HG03378 (cell line): ENCODE data around the gene LPCAT3.
A peak's percentile ranks its signal among the peaks of the same experiment; 100 is the strongest.

Experiments used
- ATAC-seq: cut with Tn5 transposase; IDR thresholded peaks from one replicate; pipeline ENCODE4 v1.9.1; 2021; ENCODE audit warnings: mild to moderate bottlenecking, moderate library complexity; ENCODE audit not compliant: unreplicated experiment

LPCAT3 gene

DNA sequence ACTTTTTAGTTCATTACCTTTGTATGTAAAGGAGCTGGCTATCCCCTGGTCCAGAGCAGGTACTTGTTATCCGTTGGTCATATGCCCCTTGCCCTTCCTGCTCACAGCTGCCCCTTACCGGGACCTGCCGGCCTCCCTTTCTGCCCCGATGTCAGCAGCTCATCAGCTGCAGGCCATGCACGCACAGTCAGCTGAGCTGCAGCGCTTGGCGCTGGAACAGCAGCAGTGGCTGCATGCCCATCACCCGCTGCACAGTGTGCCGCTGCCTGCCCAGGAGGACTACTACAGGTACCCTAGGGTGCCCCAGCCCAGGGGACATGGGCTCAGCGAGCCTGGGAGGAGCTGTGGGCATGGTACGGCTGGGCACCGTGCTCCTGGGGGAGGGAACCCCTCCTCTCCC, 77.0 kb downstream of the LPCAT3 start:
- ATAC-seq, result no peak

DNA sequence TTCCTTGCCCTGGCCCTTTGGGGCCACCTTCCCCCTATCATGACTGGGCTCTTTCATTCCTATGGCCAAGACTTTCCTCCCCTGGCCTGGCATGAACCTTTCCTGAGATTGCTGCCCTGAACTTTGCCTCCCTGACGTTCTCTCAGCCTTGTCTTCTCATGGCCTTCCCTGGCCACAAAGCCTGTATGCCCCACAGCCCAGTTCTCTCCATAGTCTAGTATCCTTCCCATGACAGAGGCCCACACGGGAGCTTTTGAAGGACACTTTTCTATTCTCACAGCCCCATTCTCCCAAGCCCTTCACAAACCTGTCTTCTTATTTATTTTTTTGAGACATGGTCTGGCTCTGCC, 79.1 kb downstream of the LPCAT3 start:
- ATAC-seq, result no peak

- ATAC-seq, result no peak
These were observed 79.7 kb downstream of the LPCAT3 start for GRCh38 chr12:6938353-6939190.

- ATAC-seq, result peak; percentile 72
These were observed 80.6 kb downstream of the LPCAT3 start for GRCh38 chr12:6937481-6938352.

DNA sequence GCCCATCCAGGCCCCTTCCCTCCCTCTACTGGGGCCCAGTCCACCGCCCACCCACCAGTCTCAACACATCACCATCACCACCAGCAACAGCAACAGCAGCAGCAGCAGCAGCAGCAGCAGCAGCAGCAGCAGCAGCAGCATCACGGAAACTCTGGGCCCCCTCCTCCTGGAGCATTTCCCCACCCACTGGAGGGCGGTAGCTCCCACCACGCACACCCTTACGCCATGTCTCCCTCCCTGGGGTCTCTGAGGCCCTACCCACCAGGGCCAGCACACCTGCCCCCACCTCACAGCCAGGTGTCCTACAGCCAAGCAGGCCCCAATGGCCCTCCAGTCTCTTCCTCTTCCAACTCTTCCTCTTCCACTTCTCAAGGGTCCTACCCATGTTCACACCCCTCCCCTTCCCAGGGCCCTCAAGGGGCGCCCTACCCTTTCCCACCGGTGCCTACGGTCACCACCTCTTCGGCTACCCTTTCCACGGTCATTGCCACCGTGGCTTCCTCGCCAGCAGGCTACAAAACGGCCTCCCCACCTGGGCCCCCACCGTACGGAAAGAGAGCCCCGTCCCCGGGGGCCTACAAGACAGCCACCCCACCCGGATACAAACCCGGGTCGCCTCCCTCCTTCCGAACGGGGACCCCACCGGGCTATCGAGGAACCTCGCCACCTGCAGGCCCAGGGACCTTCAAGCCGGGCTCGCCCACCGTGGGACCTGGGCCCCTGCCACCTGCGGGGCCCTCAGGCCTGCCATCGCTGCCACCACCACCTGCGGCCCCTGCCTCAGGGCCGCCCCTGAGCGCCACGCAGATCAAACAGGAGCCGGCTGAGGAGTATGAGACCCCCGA, 81.4 kb downstream of the LPCAT3 start:
- no peak for ATAC-seq

DNA sequence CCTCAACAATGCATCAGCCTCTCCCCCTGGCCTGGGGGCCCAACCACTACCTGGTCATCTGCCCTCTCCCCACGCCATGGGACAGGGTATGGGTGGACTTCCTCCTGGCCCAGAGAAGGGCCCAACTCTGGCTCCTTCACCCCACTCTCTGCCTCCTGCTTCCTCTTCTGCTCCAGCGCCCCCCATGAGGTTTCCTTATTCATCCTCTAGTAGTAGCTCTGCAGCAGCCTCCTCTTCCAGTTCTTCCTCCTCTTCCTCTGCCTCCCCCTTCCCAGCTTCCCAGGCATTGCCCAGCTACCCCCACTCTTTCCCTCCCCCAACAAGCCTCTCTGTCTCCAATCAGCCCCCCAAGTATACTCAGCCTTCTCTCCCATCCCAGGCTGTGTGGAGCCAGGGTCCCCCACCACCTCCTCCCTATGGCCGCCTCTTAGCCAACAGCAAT, 82.1 kb downstream of the LPCAT3 start:
- ATAC-seq, result no peak

GRCh38 chr12:6935371-6936193, 82.7 kb downstream of the LPCAT3 start:
- ATAC-seq, result no peak

DNA sequence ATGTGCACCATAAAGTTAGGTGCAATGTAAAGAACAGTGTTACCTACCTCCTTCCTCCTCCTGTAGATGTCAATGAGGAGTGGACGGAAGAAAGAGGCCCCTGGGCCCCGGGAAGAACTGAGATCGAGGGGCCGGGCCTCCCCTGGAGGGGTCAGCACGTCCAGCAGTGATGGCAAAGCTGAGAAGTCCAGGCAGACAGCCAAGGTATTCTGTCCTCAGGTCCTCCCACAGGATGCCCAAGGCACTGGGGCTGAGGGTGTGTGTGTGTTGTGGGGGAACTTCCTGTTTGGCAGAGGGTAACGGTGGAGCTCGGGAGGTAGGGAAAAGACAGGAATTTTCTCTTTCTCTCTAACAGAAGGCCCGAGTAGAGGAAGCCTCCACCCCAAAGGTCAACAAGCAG, 84.2 kb downstream of the LPCAT3 start:
- no peak for ATAC-seq

- no peak for ATAC-seq
These were observed 85.5 kb downstream of the LPCAT3 start for GRCh38 chr12:6932766-6933165.

GRCh38 chr12:6929466-6930452, 88.5 kb downstream of the LPCAT3 start:
- no peak for ATAC-seq

DNA sequence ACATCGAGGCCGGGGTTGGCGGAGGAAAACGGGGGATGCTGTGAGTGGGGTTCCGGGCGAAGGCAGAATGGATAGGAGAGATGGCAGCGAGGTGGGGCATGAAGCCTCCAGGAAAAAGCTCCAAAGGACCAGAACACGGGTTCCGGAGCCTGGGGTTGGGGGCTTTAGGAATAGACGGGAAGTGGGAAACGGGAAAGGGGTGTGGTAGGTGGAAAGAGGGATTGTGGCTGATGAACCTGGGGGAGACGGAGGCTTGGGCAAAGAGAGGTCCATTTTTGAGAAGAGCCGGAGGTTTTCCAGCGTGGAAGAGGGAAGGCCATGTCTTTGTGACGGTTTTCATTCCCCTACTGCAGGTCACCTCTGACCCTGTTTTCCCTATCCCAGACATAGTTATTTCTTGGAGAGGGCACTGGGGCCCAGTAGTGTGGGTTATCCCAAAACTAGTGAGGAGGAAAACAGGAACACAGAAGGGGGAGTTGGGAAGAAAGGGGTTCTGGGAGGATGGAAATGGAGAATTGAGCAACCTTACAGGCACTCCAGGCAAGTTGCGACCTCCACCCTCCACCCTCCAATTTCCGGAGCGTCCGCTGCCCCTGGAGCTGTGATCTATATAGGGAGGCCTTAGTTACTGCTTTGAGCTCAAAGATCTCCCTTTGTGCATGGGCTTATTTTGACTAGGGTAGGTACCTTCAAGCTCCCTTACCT, 89.4 kb downstream of the LPCAT3 start:
- no peak for ATAC-seq

DNA sequence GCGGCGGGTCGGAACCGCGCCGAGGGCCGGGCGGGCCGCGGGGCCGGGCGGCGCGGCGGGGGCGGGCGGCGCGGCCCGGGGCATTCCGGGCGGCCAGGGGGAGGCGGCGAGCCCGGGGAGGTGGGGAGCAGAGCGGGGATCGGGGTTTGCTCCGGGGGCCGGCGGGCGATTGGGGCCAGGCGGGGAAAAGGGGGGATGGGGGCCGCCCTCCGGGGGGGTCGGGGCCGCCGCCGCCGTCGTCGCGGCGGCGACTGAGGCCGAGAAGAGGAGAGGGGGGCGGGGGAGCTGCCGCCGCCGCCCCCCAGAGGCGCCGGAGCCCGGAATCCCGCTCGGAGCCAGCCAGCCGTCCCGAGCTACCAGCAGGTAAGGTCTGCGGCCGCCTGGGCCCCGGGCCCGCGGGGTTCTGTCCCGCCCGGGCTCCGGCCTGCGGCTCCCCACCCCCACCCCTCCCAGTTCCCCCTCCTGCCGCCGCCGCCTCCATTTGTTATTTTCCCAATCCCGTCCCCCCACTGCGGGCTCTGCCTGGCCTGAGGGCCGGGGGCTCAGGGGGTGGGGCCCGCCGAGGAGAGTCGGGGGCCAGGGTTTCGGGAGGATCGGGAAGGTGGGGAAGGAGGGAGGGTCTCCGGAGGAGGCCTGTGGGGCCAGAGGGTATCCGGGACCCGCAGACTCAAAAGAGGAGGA, 90.1 kb downstream of the LPCAT3 start:
- ATAC-seq, result no peak

DNA sequence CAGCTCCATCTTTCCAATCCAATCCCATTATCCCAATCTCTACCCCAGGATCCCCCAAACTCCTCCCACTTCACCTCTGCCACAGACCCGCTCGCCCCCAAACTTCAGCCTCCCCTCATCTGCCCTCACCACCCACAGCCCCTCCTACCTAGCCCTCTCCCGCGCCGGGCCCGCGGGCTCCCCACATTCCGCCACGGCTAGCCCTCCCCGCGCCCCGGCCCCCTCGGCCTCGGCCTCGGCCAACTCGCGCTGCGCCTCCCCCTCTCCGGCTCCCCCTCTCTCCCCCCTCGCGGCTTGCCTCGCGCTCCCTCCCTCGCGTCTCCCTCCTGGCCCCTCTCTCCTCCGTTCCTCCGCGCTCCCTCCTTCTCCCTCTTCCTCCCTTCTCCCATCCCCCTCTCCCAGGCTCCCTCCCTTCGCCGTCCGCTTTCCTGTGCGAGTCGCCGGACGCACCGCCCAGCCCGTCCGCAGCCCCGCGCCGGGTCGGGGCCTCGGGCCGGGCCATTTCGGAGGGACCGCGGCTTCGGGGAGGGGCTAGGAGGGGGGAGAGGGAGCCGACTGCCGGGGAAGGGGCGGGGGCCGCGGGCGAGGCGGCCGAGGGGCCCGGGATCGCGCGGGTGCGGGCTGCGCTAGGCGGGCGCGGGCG, 90.8 kb downstream of the LPCAT3 start, which contains the start of gene ATN1:
Gene ATN1, plus strand, starts transcription at position 581 of the 643 bp plus-strand sequence. CDS start 6,043 bp downstream, outside the sequence.
- ATAC-seq, result no peak
